MCF 10A (cell line): ENCODE data around the gene SIN3B. TPM values are rescaled to one million over a fixed set of nuclear protein-coding genes. Genes with fewer than 3 reads are reported as not detected.

ENCODE experiments used
- BruUV-seq: library from RNA; stranded (reverse); fragments of 400-500 nt; replicated peaks from 2 replicates; lab custom pipeline; 2021; lab: Mats Ljungman, UMichigan
- CTCF ChIA-PET: fragments of 300-600 bp; sonication (Branson Sonifier 250); formaldehyde crosslinking; extraction: SDS; loops from one replicate; lab custom pipeline; 2021; ENCODE audit warnings: antibody characterized with exemption, inconsistent platforms; lab: Yijun Ruan, JAX
- POLR2A ChIA-PET: fragments of 300-600, 350-650 bp; sonication (Branson Sonifier 250); formaldehyde crosslinking; extraction: SDS; loops from one replicate; lab custom pipeline; 2020; ENCODE audit warnings: antibody characterized with exemption, inconsistent platforms; lab: Yijun Ruan, JAX
- DNase-seq: peaks from one replicate; pipeline ENCODE4 v3.0.0-alpha.2; 2018; ENCODE audit not compliant: unreplicated experiment
- H3K27ac Mint-ChIP-seq: one replicate; pipeline ENCODE4 v1.8.0; 2022; ENCODE audit warnings: mild to moderate bottlenecking, low read depth, mixed read lengths; ENCODE audit not compliant: unreplicated experiment
- H3K27me3 Mint-ChIP-seq: one replicate; pipeline ENCODE4 v1.8.0; 2022; ENCODE audit warnings: mixed read lengths; ENCODE audit not compliant: insufficient read depth, unreplicated experiment
- H3K36me3 Mint-ChIP-seq: one replicate; pipeline ENCODE4 v1.8.0; 2022; ENCODE audit warnings: mild to moderate bottlenecking, moderate library complexity, mixed read lengths; ENCODE audit not compliant: insufficient read depth, unreplicated experiment
- H3K4me1 Mint-ChIP-seq: one replicate; pipeline ENCODE4 v1.8.0; 2022; ENCODE audit warnings: mixed read lengths; ENCODE audit not compliant: insufficient read depth, unreplicated experiment
- H3K4me3 Mint-ChIP-seq: one replicate; pipeline ENCODE4 v1.8.0; 2022; ENCODE audit warnings: mild to moderate bottlenecking, moderate library complexity, mixed read lengths; ENCODE audit not compliant: unreplicated experiment
- H3K9me3 Mint-ChIP-seq: one replicate; pipeline ENCODE4 v1.8.0; 2022; ENCODE audit warnings: mixed read lengths; ENCODE audit not compliant: unreplicated experiment
- intact Hi-C: fragments of 100-400 bp; cut with micrococcal nuclease; formaldehyde crosslinking; loops from 2 replicates; pipeline ENCODE4 v1.14.1; 2022
- total RNA-seq: library from RNA; stranded (reverse); gene quantifications from 2 replicates; pipeline ENCODE4 v1.2.3, GENCODE V29; 2022
- TF ChIP-seq, protein P1 (sequence below): fragments of 200-600 bp; IDR thresholded peaks from one replicate; pipeline ENCODE4 v1.8.0; 2022; ENCODE audit warnings: antibody characterized with exemption, mild to moderate bottlenecking; ENCODE audit not compliant: unreplicated experiment

Gene SIN3B
- total RNA-seq, 1 experiment from 2014 or later: 56.0 TPM

- BruUV-seq: no TSS peak
- intact Hi-C loops: no loop called here
- no peak for DNase-seq
- Mint-ChIP-seq H3K9me3 (peaks cover 15% of the 10 kb centered on the region), H3K27me3 (no peaks in the 10 kb centered on the region), H3K27ac (no peak overlapping the region), H3K4me3 (no peak overlapping the region), H3K36me3 (peaks cover 6% of the 10 kb centered on the region), H3K4me1 (no peaks in the 10 kb centered on the region)
- POLR2A ChIA-PET: no interaction called here
- CTCF ChIA-PET: no interaction called here
- TF ChIP-seq, protein P1, sequence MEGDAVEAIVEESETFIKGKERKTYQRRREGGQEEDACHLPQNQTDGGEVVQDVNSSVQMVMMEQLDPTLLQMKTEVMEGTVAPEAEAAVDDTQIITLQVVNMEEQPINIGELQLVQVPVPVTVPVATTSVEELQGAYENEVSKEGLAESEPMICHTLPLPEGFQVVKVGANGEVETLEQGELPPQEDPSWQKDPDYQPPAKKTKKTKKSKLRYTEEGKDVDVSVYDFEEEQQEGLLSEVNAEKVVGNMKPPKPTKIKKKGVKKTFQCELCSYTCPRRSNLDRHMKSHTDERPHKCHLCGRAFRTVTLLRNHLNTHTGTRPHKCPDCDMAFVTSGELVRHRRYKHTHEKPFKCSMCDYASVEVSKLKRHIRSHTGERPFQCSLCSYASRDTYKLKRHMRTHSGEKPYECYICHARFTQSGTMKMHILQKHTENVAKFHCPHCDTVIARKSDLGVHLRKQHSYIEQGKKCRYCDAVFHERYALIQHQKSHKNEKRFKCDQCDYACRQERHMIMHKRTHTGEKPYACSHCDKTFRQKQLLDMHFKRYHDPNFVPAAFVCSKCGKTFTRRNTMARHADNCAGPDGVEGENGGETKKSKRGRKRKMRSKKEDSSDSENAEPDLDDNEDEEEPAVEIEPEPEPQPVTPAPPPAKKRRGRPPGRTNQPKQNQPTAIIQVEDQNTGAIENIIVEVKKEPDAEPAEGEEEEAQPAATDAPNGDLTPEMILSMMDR: no peak
These were observed 83.6 kb downstream of the SIN3B start for GRCh38 chr19:16912780-16913179.

GRCh38 chr19:16914421-16914820 lies 85.2 kb downstream of the SIN3B start:
- peaks cover 6% of the 10 kb centered on the region for H3K36me3 Mint-ChIP-seq
- no peaks in the 10 kb centered on the region for H3K4me1 Mint-ChIP-seq
- no TSS peak for BruUV-seq
- H3K9me3 Mint-ChIP-seq: peaks cover 15% of the 10 kb centered on the region
- intact Hi-C loops: no loop called here
- ChIA-PET POLR2A (no interaction called here), CTCF (interaction anchor here (0.6 kb wide), 1 partner anchor 432 kb away, joined by 3 read pairs; no protein-coding TSS in a partner anchor)
- H3K27ac Mint-ChIP-seq: no peak overlapping the region
- no peaks in the 10 kb centered on the region for H3K27me3 Mint-ChIP-seq
- no peak overlapping the region for H3K4me3 Mint-ChIP-seq
- TF ChIP-seq, protein P1: no peak
- DNase-seq: no peak

DNA sequence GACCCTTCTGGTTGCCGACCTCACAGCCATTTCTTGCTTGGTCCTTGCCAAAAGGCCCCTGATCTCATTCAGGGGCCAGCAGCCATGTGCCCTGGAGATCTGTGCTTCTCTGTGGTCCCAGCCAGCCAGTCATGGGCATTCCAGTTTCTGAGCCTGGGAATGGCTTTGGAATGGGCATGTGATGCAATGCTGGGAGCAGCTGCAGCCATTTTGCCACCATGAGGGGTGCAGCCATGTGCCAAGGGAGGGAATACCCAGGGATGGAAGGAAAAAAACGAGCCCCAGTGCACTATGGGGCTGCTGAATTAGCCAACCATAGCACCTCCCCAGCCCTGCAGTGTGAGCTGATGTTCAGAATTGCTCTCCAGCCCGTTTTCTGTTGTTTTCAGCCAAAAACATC lies 85.9 kb downstream of the SIN3B start:
- no TSS peak for BruUV-seq
- peaks cover 6% of the 10 kb centered on the region for H3K36me3 Mint-ChIP-seq
- TF ChIP-seq, protein P1: no peak
- no peak for DNase-seq
- intact Hi-C loops: no loop called here
- H3K27ac Mint-ChIP-seq: no peak overlapping the region
- H3K27me3 Mint-ChIP-seq: no peaks in the 10 kb centered on the region
- no peaks in the 10 kb centered on the region for H3K4me1 Mint-ChIP-seq
- H3K4me3 Mint-ChIP-seq: no peak overlapping the region
- CTCF ChIA-PET: interaction anchor here (0.6 kb wide), 1 partner anchor 433 kb away, joined by 3 read pairs; no protein-coding TSS in a partner anchor
- POLR2A ChIA-PET: no interaction called here
- peaks cover 15% of the 10 kb centered on the region for H3K9me3 Mint-ChIP-seq

- peaks cover 6% of the 10 kb centered on the region for H3K36me3 Mint-ChIP-seq
- CTCF ChIA-PET: no interaction called here
These were observed 86.5 kb downstream of the SIN3B start for GRCh38 chr19:16915734-16916133.

More at GRCh38 chr19:16915734-16916133, 86.5 kb downstream of the SIN3B start:
- peaks cover 15% of the 10 kb centered on the region for H3K9me3 Mint-ChIP-seq
- no peak overlapping the region for H3K27ac Mint-ChIP-seq
- no peaks in the 10 kb centered on the region for H3K27me3 Mint-ChIP-seq
- TF ChIP-seq, protein P1: no peak
- H3K4me3 Mint-ChIP-seq: no peak overlapping the region
- DNase-seq: no peak
- no peaks in the 10 kb centered on the region for H3K4me1 Mint-ChIP-seq
- POLR2A ChIA-PET: no interaction called here
- BruUV-seq: no TSS peak
- intact Hi-C loops: no loop called here
